HG02973 (cell line): ENCODE results near the gene PKD1L1.

Source experiments
- ATAC-seq: cut with Tn5 transposase; IDR thresholded peaks from one replicate; pipeline ENCODE4 v1.9.1; 2021; ENCODE audit warnings: moderate library complexity; ENCODE audit not compliant: unreplicated experiment

PKD1L1 gene

DNA sequence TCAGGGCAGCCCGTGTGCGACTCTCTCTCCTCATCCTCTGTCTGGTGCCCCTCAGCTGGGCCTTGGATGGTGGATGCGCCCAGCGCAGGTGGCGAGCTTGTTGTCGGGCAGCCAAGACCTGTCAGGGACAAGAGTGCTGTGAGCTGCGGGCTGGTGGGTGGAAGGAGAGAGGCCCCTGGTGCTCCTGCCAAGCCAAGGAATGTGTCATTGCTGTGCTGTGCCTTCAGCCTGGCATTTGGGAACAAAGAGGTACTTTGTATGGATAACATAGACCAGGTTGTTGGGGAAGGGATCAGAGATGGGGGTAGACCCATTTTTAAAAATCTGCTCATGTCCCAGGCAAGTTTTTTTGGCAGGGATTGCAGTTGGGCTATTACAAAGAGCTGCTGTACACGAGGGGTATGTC lies 120.9 kb downstream of the PKD1L1 start:
- no peak for ATAC-seq

DNA sequence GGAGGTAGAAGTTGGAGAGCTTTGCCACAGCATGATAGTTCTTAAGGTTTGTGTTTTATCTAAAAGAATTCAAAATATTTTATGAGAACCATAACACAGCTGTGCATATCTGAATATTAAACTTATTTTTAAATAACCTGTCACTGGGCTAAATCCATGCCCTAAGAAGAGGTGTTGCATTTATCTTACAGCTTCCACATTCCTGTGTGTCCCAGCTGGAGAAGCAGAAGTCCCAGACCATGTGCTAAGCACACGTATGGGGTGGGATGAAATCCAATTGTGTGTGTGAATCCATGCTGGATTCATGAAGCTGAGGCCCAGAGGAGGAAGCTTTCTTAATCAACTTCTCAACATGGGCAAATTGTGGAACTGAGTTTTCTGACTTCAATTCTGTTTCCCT lies 121.5 kb downstream of the PKD1L1 start:
- no peak for ATAC-seq

DNA sequence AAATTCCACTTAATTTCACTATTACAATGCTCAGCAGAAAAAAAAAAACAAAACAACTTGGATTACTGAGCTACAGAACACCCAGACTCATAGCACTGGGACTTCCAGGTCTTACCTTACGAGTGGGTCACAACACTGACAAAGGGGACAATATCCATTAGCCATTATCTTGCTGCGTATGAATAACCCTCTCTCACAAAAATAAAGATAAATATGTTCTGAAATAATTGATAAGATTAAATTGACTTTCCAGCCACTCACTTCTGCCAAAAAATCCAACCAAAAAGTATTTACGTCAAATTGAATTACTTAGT lies 128.7 kb downstream of the PKD1L1 start:
- ATAC-seq, result no peak

DNA sequence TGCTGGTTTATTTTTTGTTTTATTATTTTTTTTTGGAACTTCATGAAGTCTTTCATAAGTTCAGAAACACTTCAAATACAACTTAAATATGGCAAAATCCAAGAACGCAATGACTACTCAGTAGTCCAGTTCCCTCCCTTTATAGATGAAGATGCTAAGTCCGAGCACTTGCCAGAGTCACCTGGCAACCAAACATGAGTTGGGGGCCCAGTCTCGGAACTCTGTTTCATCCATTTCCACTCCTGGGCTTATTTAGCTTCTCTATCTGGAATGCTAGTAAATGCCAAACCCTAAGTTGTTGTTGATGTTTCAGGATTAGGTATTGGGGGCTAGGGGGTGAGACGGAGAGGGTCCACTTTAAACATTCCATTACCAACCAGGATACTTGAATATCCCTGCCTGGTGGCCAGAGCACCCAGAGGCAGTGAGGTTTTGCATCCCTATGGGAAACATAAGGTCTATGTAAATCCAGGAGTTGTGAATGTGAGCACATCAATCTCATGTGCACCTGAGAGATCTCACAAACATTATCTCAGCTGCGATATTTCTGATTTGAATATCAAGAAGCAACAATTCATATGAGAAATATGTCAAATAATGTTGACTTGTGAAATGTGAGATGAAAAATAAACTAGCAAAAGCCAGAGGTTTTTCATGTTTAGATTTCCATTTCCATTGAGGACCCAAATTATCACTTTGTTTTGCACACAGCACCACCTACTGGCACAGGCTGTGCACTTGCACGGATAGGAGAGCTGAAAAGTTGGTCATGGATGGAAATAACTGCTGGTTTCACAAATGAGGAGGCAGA lies 129.3 kb downstream of the PKD1L1 start:
- no peak for ATAC-seq

DNA sequence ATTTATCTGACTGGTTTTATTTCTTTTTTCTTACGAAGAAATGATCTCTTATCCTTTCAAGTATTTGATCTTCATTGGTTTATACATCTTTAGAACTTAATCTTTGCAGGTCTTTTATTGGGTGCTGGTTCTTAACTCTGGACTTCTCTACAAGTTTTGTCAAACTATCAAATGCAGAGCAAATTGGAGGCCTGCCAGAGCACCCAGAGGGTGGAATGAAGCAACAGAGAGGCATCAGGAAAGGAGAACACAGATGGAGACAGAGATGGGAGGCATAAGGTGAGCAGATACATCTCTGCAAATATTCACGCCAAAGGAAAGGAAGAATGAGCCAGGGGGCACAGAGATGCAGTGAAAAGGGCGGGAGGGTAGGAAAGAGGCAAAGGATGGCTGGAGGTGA lies 130.3 kb downstream of the PKD1L1 start:
- no peak for ATAC-seq

DNA sequence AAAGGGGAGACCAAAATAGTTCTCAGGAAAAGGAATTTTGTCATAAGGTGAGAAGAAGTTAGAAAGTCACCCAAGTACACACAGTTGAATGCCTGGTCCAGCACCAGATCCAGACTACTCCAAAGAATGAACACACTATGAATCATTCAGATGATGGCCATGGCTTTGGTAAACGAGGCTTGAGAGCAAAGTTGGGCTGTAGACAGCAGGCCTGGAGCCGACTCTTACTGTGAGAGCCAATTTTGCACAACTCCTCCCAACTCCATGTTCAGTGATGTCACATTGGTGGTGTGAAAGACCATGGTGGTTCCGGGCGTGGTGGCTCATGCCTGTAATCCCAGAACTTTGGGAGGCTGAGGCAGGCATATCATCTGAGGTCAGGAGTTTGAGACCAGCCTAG lies 131.6 kb downstream of the PKD1L1 start:
- no peak for ATAC-seq

DNA sequence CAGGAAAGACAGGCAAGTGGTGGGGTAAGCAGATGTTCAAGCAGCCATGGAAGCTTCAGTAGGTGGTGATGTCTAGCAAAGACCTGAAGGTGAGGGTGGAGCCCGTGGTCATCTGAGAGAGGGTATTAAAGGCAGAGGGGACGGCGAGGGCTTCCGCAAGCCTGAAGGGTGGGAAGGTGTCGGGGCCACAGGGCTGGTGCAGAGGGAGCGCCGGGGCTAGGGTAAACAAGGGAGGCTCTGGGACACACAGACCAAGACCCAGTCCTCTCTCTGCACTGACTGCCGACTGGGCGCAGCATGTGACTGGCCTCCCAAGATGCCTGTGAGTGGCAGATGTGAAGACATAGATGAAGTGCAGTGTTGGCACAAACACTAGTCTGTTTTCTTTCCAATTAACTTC lies 132.4 kb downstream of the PKD1L1 start:
- ATAC-seq, result no peak

DNA sequence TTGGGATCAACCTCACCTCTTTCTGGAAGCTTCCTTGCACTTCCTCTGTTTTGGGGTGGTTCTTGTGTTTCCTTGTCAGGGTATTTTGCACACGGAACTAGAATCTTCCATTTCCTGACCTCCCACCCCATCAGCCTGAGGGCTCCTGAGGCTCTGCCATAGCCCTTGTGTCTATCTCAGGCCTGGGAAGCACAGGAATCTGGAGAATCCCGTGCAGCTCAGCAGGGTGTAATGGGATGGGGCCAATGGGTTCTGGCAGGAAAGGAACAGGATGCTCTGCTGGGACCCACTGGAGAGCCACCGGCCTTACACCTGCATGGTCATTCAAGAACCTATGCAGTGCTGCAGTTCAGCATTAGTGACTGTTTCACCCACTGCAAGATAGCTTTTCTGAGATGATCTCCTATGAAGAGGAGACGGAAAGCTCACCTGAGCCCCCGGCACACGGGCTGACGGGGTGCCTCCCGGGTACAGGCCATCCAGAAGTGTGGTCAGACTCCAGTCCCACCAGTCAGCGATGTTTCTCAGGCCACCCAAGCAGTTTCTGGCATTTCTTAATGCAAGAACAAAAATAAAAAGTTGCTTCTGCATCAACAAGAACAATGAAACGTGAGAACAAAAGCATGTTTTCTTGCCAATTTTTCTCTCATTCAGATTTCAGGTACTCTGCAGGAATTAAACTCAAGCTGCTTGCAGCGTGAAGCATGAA lies 133.2 kb downstream of the PKD1L1 start:
- no peak for ATAC-seq

DNA sequence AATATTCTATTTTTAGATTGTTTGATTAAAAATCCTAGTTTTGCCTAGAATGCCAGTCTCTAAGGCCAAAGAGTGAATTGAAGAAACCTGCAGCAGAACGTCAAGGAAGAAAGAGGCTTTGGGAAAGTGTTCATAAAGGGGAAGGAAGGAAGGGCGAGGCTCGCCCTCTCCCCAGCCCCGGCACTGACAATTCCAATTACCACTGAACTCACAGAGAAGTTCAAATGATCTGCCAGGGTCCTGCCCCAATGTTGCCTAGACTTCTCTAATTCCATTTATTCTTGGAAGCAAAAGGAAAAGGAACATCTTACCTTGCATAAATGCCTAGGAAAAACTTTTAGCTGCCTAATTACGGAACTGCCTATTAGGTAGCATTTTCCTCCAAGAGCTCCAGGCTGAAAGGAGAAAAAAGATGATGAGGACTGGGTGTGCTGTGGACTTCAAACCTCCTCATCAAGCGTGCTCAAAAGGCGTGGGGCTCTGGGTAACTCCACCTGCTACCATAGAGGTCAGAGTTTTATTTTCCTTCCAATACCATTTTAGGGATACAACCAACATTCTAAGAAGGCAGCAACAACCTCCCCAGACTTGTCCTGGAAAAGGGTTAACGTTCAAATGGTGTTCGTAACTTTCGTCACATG lies 134.5 kb downstream of the PKD1L1 start:
- no peak for ATAC-seq

DNA sequence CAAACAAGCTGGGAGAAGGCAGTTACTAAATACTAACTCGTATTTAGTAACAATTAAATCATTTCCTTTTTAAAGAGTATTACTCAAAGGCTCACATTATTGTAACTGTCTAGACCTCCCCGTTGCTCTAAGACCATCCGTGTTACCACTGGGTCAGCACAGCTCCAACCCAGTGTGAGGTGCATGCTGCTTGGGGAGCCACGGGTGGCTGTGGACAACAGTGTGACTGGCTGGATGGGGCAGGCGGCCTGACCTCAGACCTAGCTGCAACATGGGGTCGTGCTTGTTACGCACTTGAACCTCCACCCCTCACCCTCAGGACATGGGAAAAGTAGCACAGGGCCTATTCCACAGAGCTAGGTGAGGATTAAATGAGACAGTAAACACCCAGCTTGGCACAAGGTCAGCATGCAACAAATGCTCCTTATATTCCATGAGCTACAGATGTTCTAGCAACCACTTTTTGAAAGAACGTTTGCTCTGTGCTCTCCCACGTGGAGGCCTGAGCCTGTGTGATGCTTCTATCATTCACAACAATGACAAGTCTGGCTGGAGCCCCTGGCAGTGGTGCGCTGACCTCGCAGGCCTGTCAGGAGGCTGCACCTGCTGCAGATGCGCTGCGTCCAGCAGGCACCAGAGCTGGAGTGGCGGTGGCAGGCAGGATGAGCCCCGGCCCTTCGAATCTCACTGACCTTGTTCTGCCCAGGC lies 135.7 kb downstream of the PKD1L1 start:
- no peak for ATAC-seq

DNA sequence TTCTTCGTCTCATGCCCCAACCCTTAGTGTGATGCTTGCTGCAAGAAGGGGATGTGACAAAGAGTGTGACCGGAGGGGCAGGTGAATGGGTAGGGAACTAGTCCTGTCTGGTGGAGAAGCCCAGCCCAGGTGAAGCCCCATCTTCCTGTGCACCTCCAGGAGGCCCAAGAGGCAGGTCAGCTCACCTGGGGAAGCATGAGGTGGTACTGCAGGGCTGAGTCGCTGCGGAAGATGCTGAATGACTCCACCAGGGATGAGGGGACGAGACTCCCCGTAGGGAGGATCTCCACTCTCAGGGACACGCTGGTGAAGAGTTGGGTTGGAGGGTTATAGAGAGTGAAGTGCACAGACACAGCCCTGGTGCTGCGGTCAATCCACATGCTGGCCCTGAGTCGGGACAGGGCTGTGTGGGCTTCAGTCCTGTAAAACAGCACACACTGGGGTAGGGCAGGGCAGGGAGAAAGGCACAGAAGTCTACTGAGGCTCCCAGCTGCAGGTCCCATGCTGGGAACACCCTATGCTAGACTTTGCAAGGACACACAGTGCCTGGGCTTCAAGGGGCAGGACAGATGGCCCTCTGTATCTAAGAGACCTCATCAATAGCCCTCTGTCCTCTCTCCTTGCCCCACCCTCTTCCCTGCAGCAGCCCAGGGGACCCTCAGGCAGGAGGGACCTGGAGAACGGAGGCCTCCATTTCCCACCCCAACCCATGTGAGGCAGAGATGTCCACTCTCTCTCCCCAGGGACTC lies 136.5 kb downstream of the PKD1L1 start:
- no peak for ATAC-seq

DNA sequence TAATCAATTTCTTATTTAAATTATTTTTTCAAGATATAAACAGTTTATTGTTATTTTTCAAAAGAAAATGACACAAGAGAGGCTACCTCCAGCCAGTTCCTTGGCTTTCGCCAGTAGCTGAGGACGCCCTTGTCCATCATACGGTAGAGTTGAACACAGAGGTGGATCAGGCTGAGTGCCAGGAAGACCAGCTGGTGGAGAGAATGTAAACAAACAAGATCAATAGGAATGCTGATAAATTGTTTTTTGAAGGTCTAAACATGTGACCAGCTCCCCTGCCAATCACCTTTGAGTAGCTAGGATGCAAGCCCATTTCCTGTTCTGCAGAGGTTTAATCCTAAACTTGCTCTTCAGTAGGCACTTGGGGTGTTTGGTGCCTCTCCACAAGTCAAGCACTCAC lies 138.9 kb downstream of the PKD1L1 start:
- ATAC-seq, result no peak

DNA sequence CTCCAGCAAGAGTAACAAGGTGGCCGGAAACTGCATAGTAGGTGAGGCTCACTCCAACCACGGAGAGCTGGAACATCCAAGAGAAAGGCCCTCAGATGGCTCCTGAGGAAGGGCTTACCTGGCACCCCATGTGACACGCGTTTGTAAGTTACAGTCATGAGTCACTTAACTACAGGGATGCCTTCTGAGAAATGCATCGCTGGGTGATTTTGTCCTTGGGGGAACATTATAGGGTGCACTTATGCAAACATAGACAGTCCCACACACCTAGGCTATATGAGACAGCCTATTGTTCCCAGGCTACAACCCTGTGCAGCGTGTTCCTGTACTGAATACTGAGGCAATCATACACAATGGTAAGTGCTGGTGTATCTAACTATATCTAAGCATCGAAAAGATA lies 139.9 kb downstream of the PKD1L1 start:
- ATAC-seq, result no peak

DNA sequence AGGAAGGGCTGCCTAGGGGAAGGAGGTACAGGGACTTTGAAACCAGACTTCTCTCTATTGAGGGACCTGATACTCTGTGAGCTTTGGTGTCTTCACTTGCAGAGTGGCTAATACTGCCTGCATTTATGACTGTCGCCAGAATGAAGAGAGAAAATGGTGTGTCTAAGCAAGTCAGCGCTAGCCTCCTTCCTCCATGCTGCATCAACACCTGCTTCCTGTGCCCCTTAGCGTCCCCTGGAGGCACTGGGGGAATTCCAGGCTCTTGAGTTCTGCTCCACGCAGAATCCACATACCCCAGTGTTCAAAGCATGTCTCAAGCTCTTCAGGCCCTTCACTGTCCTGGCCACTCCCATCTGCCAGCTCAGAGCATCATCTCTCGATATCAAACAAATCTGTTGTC lies 140.5 kb downstream of the PKD1L1 start:
- ATAC-seq, result no peak

DNA sequence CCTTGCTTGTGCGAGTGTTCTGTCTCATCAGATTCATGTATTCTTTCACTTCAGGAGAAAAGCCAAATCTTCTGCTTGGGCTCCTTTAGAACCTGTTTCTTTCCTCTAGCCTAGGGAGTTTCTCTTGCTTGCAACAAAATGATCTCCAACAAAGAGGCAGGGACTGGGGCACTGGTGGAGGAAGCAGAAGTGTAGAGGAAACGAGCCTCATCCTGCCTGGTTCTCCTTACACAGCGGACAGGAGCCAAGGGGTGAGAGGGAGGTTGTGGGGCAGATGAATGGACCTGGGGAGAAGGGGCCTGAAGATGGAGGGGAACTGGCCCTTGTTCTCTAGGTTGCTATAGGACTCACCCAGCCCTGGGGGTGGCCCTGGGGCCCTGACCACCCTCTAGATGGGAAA lies 141.1 kb downstream of the PKD1L1 start:
- no peak for ATAC-seq

DNA sequence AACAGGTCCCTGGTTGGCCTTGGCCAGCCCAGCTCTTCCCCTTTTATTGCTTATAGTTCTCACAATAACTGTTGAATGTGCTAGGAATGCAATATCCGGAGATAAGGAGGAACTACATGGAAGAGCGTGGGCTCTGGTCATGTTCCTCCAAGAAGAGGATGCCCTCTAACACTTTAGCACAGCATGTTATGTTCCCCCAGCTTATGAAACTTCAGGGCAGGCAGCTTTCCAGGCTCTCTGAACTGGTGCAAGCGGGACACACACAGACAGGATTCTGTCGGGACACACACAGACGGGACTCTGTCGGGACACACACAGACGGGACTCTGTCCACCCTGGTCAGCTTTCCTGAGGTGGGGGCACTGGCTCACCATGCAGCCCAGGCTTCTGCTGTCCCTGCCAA lies 141.6 kb downstream of the PKD1L1 start:
- ATAC-seq, result no peak

DNA sequence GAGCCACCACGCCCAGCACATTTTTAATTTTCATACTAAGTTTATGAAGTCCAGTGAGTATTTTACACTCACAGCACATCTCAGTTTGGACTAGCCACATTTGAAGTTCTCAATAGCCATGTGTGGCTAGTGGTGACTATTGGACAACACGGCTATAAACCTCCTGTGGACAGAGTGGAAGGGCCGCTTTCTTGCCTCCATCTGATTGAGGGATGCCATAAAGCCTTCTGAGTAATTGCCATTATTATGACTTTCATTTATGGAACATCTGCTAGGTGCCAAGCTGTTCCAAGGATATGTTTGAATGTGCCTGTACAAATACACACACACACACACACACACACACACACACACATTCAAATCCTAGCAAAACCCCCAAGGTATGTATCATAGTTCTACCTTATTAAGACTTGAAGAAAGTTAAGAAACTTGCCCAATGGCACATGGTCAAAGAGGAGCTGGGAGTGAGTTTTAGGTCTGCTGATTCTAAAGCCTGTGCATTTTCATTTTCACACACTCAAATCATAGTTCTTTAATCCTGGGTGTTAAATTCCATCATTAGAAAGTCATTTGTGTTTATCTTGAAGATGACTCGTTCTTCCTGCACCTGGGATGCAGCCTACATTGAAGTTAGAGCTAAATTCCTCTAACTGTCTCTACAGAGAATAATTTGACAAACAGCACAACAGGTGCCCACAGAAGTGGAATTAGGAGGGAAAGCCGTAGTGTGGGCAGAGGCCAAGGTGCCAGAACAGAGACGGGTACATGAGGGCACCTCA lies 143.3 kb downstream of the PKD1L1 start:
- no peak for ATAC-seq

DNA sequence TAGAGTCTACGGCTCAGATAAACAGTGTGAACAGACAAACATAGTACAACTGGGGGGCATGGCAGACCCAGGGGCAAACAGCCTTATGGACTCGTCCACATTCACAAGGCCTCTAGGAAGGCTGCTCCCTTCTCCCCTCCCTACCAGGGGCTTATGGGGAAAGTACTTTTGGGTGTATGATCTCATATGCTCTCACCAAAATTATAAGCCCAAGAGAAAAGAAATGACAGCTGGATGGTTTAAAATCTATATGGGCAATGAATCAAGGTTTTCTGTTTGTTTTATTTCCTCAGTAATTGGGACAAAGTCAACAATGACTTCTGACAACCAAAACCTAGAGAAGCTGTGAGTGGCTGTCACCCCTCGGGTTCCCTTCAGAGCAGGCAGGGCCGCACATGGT lies 144.4 kb downstream of the PKD1L1 start:
- no peak for ATAC-seq

DNA sequence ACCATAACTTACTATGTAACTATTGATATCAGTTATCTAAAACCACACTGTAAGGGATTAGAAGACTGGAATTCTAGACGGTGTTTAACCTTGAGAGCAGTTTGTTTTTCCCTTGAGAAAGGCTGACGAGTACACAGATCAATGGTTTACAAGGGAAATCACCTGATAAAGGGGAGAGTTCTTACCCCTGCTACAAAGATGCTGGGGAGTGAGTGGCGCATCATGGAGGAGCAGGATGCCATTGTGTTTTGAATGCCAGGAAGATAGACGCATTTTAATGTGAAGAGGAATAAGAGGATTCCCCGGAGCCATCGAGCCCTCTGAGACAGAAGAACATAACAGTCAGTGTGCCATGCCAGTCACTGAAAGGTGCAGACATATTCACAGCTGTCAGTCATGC lies 145.2 kb downstream of the PKD1L1 start:
- no peak for ATAC-seq

DNA sequence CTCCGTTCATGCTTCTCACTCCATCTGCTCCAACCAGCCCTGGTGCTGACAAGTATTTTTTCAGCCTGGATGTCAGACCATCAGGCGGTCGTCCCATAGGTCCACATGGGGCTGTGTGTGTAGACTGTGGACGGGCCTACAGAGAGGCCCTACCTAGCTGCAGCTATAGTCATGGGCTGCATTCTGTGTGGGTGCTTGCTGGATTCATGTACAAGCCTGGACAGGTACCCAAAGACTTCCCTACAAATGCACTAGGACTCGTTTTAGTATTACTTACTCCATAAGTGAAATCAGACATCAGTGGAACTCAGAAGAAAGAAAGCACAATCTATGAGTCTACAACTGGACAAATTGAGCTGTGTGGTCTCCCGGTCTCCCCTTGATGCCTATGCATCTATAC lies 146.8 kb downstream of the PKD1L1 start:
- ATAC-seq, result no peak
